Common myeloid progenitor, CD34-positive (primary cell): Measurements from ENCODE around the gene MTHFR.

Source experiments
- CTCF ChIA-PET: fragments of 350-600 bp; sonication (Branson Sonifier 250); formaldehyde crosslinking; loops from one replicate; lab custom pipeline; 2021; ENCODE audit warnings: antibody characterized with exemption; lab: Charles Lee
- POLR2A ChIA-PET: fragments of 350-600 bp; sonication (Branson Sonifier 250); formaldehyde crosslinking; loops from one replicate; lab custom pipeline; 2021; ENCODE audit warnings: antibody characterized with exemption; lab: Charles Lee
- DNase-seq, 3 donors: peaks; one replicate each; pipeline versions ENCODE4 v3.0.0 to v3.0.0-alpha.2; 2013
- H3K27ac ChIP-seq, 2 experiments: 1 replicate in 1 of 2; 2 replicates in 1 of 2; pipeline ENCODE4 v1.7.0; 2013; ENCODE audit warnings: inconsistent platforms in 2 of 2, low read length in 2 of 2, mild to moderate bottlenecking in 2 of 2, low read depth in 1 of 2, moderate library complexity in 1 of 2; ENCODE audit not compliant: severe bottlenecking in 2 of 2, insufficient read depth in 1 of 2, poor library complexity in 1 of 2
- H3K27me3 ChIP-seq, 5 experiments: replicated peaks in 2 of 5; 1 replicate in 3 of 5; 2 replicates in 2 of 5; pipeline versions ENCODE4 v1.6.1 to v1.7.0; 2013; ENCODE audit warnings: low read length in 4 of 5, mild to moderate bottlenecking in 2 of 5, moderate library complexity in 2 of 5, inconsistent platforms in 1 of 5; ENCODE audit not compliant: insufficient read depth in 5 of 5, control insufficient read depth in 4 of 5
- H3K36me3 ChIP-seq, 4 experiments: 1 replicate in 2 of 4; 2 replicates in 2 of 4; pipeline versions ENCODE4 v1.6.1 to v1.7.0; 2013; ENCODE audit warnings: low read length in 3 of 4, control low read depth in 1 of 4, mild to moderate bottlenecking in 1 of 4; ENCODE audit not compliant: control insufficient read depth in 4 of 4, insufficient read depth in 4 of 4
- H3K4me1 ChIP-seq, 4 experiments: 1 replicate in 3 of 4; 2 replicates in 1 of 4; pipeline versions ENCODE4 v1.6.1 to v1.7.1; 2013; ENCODE audit warnings: low read length in 3 of 4, mild to moderate bottlenecking in 3 of 4, control low read depth in 1 of 4, inconsistent platforms in 1 of 4, moderate library complexity in 1 of 4; ENCODE audit not compliant: control insufficient read depth in 4 of 4, insufficient read depth in 4 of 4; ENCODE audit errors: control extremely low read depth in 1 of 4
- H3K4me3 ChIP-seq, 7 experiments: 1 replicate in 4 of 7; 2 replicates in 3 of 7; pipeline versions ENCODE4 v1.5.1 to v1.7.0; 2013; ENCODE audit warnings: mild to moderate bottlenecking in 7 of 7, low read length in 6 of 7, moderate library complexity in 6 of 7, inconsistent platforms in 2 of 7, low read depth in 2 of 7, control low read depth in 1 of 7; ENCODE audit not compliant: insufficient read depth in 4 of 7, control insufficient read depth in 1 of 7; ENCODE audit errors: extremely low read depth in 1 of 7
- H3K9me3 ChIP-seq, 5 experiments: 1 replicate in 4 of 5; 2 replicates in 1 of 5; pipeline versions ENCODE4 v1.6.1 to v1.7.1; 2013; ENCODE audit warnings: low read length in 4 of 5, mild to moderate bottlenecking in 2 of 5, inconsistent platforms in 1 of 5, low read depth in 1 of 5, moderate library complexity in 1 of 5; ENCODE audit not compliant: control insufficient read depth in 4 of 5, insufficient read depth in 2 of 5; ENCODE audit errors: control extremely low read depth in 1 of 5
- WGBS: methylation state at CpG from one replicate; pipeline ENCODE4 v1.1.5; 2013; ENCODE audit not compliant: insufficient coverage; 5-methylcytosine and 5-hydroxymethylcytosine counted together

Gene MTHFR

GRCh38 chr1:11838349-11839272, 32.8 kb upstream of the MTHFR start:
- peaks cover 9 to 93% (median 62%) of the 10 kb centered on the region in 4 experiments for H3K36me3 ChIP-seq
- ChIA-PET CTCF (interaction anchor here (0.6 to 10.1 kb wide), 20 partner anchors 9 to 188 kb away, joined by 3 to 97 read pairs (median 3); no protein-coding TSS in a partner anchor), POLR2A (interaction anchor here (0.9 to 6.3 kb wide), 3 partner anchors 33 to 71 kb away, joined by 3 to 41 read pairs (median 4); partner anchors contain the start of genes CLCN6 and MTHFR)
- no peaks in the 10 kb centered on the region for H3K9me3 ChIP-seq
- H3K4me1 ChIP-seq: peaks cover 8 to 37% (median 33%) of the 10 kb centered on the region in 4 experiments
- WGBS: 71% methylated on average over 39 of the region's 40 CpGs
- DNase-seq: peak; percentile 56 to 78 (median 70)
- no peaks in the 10 kb centered on the region for H3K27me3 ChIP-seq
- no peak overlapping the region for H3K4me3 ChIP-seq
- H3K27ac ChIP-seq: no peak overlapping the region

DNA sequence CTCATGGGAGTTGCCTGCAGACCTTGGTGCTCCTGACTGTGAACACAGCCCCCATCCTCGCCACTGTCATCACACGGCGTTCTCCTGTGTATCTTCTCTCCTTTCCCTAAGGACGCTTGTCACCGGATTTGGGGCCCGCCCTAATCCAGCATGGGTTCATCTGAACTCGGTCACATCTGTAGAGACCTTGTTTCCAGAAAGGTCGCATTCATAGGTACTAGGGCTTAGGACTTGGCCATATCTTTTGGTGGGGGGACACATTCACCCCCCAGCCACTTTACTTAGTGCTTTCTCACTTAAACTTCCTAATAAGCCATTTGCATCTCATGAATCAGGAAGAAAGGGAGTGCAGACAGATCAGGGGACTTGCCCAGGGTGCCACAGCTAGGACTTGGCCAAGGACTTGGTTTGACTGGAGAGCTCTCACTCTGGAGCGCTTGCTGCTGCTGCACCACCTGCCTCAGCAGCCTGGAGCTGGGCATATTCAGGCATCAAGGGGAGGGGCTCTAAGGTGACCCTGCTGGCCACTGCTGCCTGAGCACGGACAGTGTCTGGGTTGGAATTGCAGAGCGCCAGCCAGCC, 32.1 kb upstream of the MTHFR start:
- WGBS: 93% methylated on average over 11 of the region's 11 CpGs
- Histone ChIP-seq H3K4me1 (peaks cover 5 to 31% (median 25%) of the 10 kb centered on the region in 4 experiments), H3K9me3 (no peaks in the 10 kb centered on the region), H3K4me3 (no peak overlapping the region), H3K27ac (no peak overlapping the region), H3K36me3 (peaks cover 9 to 97% (median 66%) of the 10 kb centered on the region in 4 experiments), H3K27me3 (no peaks in the 10 kb centered on the region)
- ChIA-PET POLR2A (interaction anchor here (0.9 to 6.3 kb wide), 3 partner anchors 32 to 72 kb away, joined by 3 to 41 read pairs (median 4); partner anchors contain the start of genes CLCN6 and MTHFR), CTCF (interaction anchor here (0.6 to 10.1 kb wide), 20 partner anchors 10 to 189 kb away, joined by 3 to 97 read pairs (median 4); no protein-coding TSS in a partner anchor)
- DNase-seq: no peak

DNA sequence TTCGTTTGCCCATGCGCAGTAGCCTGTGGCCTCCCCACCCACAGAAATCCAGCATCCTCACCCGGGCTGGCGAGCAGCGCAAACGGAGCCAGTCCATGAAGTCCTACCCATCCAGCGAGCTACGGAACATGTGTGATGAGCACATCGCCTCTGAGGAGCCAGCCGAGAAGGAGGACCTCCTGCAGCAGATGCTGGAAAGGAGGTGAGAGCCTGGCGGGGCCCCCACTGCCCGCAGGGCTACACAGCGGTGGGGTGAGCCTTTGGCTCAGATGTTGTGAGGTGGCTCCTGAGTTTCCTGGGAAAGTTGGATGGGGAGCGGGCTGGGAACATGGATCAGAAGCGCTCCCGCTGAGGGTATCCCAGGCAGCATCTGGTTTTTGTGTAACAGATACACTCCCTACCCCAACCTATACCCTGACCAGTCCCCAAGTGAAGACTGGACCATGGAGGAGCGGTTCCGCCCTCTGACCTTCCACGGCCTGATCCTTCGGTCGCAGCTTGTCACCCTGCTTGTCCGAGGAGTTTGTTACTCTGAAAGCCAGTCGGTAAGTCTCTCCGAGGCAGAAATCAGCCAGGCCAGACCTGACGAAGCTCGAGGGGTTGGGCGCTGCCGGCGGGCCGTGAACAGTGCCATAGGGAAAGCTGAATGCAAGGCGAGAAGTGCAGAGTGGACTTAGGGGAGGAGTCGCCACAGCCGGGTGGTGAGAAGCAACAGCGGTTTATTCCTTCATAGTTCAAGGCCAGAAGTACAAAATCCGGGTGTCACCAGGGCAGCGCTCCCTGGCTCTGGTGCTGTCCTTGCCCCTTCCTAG, 31.4 kb upstream of the MTHFR start:
- POLR2A ChIA-PET: interaction anchor here (6.3 kb wide), 1 partner anchor 71 kb away, joined by 41 read pairs; no protein-coding TSS in a partner anchor
- no peak overlapping the region for H3K27ac ChIP-seq
- H3K4me3 ChIP-seq: no peak overlapping the region
- DNase-seq: no peak
- CTCF ChIA-PET: interaction anchor here (0.9 to 10.1 kb wide), 12 partner anchors 18 to 144 kb away, joined by 3 to 97 read pairs (median 4); no protein-coding TSS in a partner anchor
- H3K36me3 ChIP-seq: peaks cover 9 to 98% (median 69%) of the 10 kb centered on the region in 4 experiments
- H3K27me3 ChIP-seq: no peaks in the 10 kb centered on the region
- WGBS: 97% methylated on average over 26 of the region's 36 CpGs
- H3K4me1 ChIP-seq: peaks cover 3 to 24% (median 18%) of the 10 kb centered on the region in 4 experiments
- H3K9me3 ChIP-seq: no peaks in the 10 kb centered on the region

GRCh38 chr1:11835441-11836225, 29.9 kb upstream of the MTHFR start:
- H3K27me3 ChIP-seq: no peaks in the 10 kb centered on the region
- no peak overlapping the region for H3K27ac ChIP-seq
- no peak overlapping the region for H3K4me3 ChIP-seq
- DNase-seq: no peak
- H3K36me3 ChIP-seq: peaks cover 9 to 91% (median 68%) of the 10 kb centered on the region in 4 experiments
- WGBS: 98% methylated on average over 19 of the region's 28 CpGs
- H3K9me3 ChIP-seq: no peaks in the 10 kb centered on the region
- H3K4me1 ChIP-seq: peaks cover 0 to 8% (median 4%) of the 10 kb centered on the region in 4 experiments
- ChIA-PET CTCF (interaction anchor here (0.6 to 10.1 kb wide), 3 partner anchors 18 to 408 kb away, joined by 3 to 97 read pairs (median 3); no protein-coding TSS in a partner anchor), POLR2A (no interaction called here)

GRCh38 chr1:11833900-11834299, 28.1 kb upstream of the MTHFR start:
- 97% methylated on average over 12 of the region's 13 CpGs for WGBS
- Histone ChIP-seq H3K27ac (no peak overlapping the region), H3K27me3 (no peaks in the 10 kb centered on the region), H3K4me3 (no peak overlapping the region), H3K9me3 (no peaks in the 10 kb centered on the region), H3K36me3 (peaks cover 8 to 87% (median 67%) of the 10 kb centered on the region in 4 experiments), H3K4me1 (no peaks in the 10 kb centered on the region)
- DNase-seq: no peak
- POLR2A ChIA-PET: no interaction called here
- CTCF ChIA-PET: no interaction called here

DNA sequence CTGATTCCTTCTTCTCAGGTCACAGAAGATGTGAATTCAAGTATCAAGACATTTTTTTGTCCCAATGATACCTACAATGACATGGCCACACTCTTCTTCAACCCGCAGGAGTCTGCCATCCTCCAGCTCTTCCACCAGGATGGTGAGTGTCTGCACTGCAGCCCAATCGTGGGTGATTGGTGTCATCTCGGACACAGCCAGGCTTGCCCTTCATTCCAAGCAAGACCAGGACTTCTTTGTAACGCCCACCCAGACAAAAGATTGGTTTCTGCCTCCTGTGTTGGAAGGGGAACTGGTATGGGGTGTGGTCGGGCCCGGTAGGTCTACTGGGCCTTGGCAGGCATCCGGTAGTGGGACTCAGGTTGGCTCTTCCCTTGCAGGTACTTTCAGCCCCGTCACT, 27.7 kb upstream of the MTHFR start:
- POLR2A ChIA-PET: no interaction called here
- 92% methylated on average over 6 of the region's 8 CpGs for WGBS
- no peaks in the 10 kb centered on the region for H3K4me1 ChIP-seq
- CTCF ChIA-PET: no interaction called here
- H3K27me3 ChIP-seq: no peaks in the 10 kb centered on the region
- peaks cover 8 to 88% (median 69%) of the 10 kb centered on the region in 4 experiments for H3K36me3 ChIP-seq
- H3K27ac ChIP-seq: no peak overlapping the region
- H3K9me3 ChIP-seq: no peaks in the 10 kb centered on the region
- no peak overlapping the region for H3K4me3 ChIP-seq
- no peak for DNase-seq
